Mononuclear cell (primary cell): ENCODE data around the gene TNFAIP1. TPM values are rescaled to one million over a fixed set of nuclear protein-coding genes. Genes with fewer than 3 reads are reported as not detected.

Experiments
- H3K27me3 ChIP-seq: 2 replicates; pipeline ENCODE4 v1.6.0; 2011; ENCODE audit warnings: low read length, control low read depth; ENCODE audit not compliant: insufficient read depth
- H3K4me1 ChIP-seq: 2 replicates; pipeline ENCODE4 v1.5.1; 2011; ENCODE audit warnings: mild to moderate bottlenecking, low read length, control low read depth; ENCODE audit not compliant: insufficient read depth
- H3K4me3 ChIP-seq: 2 replicates; pipeline ENCODE4 v1.5.1; 2011; ENCODE audit warnings: mild to moderate bottlenecking, low read length, moderate library complexity
- H3K9me3 ChIP-seq: 2 replicates; pipeline ENCODE4 v1.5.1; 2011; ENCODE audit warnings: low read depth, mild to moderate bottlenecking, control low read depth, low read length
- total RNA-seq: library from RNA; depleted of rRNA; stranded (reverse); fragments of >200 nt; gene quantifications from one replicate; pipeline ENCODE4 v1.2.3, GENCODE V29; 2012

Gene TNFAIP1
- total RNA-seq, 1 donor, result 5.0 TPM

DNA sequence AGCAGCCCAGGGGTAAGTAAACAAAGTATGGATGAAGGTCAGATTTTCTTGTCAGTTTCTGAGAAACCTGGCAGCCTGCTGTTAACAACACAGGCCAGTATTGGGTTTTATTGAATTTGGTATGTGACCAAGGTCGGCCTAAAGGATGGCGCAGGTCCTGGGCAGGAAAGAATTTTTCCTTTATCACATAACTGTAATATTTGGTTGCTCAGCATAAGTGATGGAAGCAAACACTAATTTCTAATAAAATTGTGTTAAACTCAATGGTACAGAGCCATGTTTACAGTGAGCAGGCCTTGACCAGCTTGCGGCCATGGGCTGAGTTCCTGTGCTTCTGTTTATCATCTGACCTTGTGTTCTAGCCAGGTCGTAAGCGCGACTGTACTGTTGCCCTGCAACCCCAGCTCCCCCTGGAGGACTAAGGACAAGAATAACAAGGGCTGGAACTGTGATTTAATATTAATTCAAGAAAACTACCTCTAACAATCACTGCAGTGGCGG, 11.2 kb downstream of the TNFAIP1 start:
- no peaks in the 10 kb centered on the region for H3K9me3 ChIP-seq
- no peaks in the 10 kb centered on the region for H3K27me3 ChIP-seq
- H3K4me1 ChIP-seq, result no peaks in the 10 kb centered on the region
- H3K4me3 ChIP-seq, result no peak overlapping the region

DNA sequence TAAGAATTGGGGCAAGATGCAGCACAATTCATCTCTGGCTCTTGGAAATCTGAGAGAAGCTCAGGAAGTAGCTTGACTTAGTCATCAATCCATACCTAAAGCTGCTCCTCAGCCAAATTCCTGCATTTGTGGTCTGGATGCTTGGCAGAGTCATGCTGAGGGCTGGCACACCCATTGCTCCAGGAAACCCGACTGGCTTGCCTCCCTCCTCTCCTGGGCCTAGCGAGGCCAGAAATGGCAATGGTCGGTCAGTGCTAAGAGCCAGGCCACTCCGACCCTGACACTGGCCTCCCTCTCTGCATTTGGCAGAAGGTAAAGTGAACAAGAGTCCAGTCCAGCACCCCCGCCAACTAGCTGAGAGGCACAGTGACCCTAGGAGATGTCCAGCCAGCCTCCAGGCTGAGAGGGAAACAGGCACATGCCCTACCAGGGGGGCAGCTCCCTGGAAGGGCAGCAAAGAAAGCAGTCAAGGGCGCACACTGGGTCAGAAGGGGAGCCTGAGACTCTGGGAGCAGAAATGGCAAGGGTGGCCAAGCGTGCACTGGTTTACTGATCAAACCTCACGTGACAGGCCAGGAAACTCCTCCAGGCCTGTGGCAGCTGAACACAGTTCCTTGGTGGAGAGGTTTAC, 11.8 kb downstream of the TNFAIP1 start:
- Histone ChIP-seq H3K4me1 (no peaks in the 10 kb centered on the region), H3K9me3 (no peaks in the 10 kb centered on the region), H3K27me3 (no peaks in the 10 kb centered on the region), H3K4me3 (no peak overlapping the region)

DNA sequence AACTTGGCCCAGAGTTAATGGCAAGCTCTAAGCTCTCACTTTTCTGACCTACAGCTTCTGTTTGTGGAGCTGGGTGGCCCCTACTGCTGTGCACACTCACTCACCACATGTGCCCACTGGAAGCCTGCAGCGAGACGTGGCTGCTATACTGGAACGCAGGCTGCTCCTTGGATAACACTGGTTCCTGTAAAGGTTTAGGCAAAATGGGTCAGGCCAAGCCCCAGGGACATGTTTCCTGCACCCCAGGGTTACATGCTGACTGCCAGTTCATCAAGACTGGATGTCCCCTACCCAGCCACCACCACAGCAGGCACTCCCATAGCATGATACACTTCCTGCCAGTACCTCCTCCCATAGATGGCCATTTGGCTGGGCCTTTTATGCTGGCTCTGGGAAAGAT, 13.4 kb downstream of the TNFAIP1 start:
- Histone ChIP-seq H3K9me3 (no peaks in the 10 kb centered on the region), H3K27me3 (no peaks in the 10 kb centered on the region), H3K4me1 (no peaks in the 10 kb centered on the region), H3K4me3 (no peak overlapping the region)

DNA sequence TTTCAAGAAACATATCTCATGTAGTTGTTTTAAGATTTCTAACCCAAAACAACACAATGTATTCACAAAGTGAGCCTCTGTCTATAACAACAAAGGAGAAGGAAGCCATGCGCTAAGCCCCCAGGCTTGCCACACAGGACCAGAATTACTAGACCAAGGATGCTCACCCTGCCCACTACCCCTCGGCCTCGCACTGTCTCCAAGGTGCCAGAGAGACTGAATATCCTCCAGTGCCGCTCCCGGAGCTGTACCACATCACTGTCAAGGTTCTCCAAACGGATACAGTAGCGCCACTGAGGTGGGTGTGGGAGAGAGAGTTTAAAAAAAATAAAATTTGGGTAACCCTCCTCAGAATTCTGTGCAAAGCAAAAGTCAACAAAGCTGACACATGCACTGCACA, 14.7 kb downstream of the TNFAIP1 start:
- Histone ChIP-seq H3K4me3 (no peak overlapping the region), H3K4me1 (no peaks in the 10 kb centered on the region), H3K9me3 (no peaks in the 10 kb centered on the region), H3K27me3 (no peaks in the 10 kb centered on the region)

DNA sequence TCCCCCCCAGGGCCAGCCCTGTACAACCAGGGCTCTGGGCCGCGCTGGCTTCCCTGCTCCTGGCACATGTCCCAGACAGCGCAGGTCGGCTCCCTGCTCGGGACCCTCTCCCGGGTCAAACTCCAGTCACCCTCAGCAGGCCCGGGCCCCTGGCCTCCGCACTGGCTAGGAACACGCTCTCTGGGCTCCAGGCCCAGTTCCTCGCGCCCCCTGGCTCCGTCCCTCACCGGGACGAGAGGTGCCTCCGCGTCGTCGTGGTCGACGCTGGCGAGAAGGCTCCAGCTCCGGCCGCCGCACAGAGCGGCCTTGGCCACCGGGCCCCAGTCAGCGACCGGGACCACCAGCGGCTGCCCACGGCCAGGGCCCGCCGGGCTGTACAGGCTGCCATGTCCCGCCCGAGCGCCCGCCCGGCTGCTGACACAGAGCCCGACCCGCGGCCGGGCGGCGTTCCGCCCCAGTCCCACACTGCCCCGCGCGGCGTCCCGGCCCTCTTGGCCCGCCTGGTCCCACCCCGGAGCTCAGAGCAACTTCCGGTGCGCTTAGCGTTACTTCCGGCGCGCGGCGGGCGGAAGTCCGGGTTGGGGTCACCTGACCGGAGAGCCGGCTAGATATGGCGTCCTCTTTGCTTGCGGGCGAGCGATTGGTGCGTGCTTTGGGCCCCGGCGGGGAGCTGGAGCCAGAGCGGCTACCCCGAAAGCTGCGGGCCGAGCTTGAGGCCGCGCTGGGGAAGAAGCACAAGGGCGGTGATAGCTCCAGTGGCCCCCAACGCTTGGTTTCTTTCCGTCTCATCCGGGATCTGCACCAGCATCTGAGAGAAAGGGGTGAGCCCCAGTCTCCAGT, 21.7 kb downstream of the TNFAIP1 start, which contains the start of gene POLDIP2:
Gene POLDIP2, minus strand, starts transcription at position 467 of the 840 bp plus-strand sequence. Its CDS starts 79 bp downstream, at position 388.
- Histone ChIP-seq H3K27me3 (no peaks in the 10 kb centered on the region), H3K4me1 (peaks cover 21% of the 10 kb centered on the region), H3K4me3 (peak within 1 kb of the TSS; percentile 86), H3K9me3 (no peaks in the 10 kb centered on the region)

DNA sequence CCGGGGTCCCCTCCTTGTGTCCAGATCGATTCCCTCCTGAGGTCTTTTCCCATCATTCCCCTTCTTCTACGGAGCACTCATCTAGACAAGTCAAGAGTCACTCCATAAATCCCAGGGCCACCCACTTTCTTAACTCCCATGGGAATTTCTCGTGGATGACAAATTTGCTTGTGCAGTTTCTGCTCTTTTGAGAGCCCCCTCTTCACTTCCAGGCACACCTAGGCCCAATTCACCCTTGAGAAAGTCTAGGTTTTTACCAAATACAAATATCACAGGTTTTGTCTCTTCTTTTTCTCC, 22.3 kb downstream of the TNFAIP1 start:
- Histone ChIP-seq H3K4me3 (peak overlapping the region; percentile 86), H3K9me3 (no peaks in the 10 kb centered on the region), H3K27me3 (no peaks in the 10 kb centered on the region), H3K4me1 (peaks cover 21% of the 10 kb centered on the region)

DNA sequence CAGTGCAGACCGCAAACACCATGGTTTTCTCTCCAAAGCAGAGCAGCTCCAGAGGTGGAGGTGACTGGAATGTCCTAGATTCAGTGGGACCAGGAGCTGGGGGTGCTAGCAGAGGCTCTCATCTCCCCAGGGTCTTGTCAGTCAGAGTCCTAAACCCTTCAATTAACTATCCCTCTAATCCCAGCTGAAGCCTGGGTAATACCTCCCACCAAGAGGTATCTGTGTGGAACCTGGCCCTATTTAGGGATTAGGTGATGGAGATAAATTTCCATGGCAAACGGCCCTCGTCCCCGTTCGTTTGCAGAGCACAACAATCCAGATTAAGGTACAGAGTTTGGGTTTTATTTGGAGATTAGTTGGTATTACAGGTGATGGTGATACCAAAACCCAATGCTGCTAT, 27.6 kb downstream of the TNFAIP1 start:
- Histone ChIP-seq H3K9me3 (no peaks in the 10 kb centered on the region), H3K4me3 (no peak overlapping the region), H3K4me1 (peaks cover 6% of the 10 kb centered on the region), H3K27me3 (no peaks in the 10 kb centered on the region)

- Histone ChIP-seq H3K4me3 (no peak overlapping the region), H3K4me1 (no peaks in the 10 kb centered on the region), H3K27me3 (no peaks in the 10 kb centered on the region), H3K9me3 (no peaks in the 10 kb centered on the region)
Measured at GRCh38 chr17:28363776-28364650, 28.5 kb downstream of the TNFAIP1 start.

DNA sequence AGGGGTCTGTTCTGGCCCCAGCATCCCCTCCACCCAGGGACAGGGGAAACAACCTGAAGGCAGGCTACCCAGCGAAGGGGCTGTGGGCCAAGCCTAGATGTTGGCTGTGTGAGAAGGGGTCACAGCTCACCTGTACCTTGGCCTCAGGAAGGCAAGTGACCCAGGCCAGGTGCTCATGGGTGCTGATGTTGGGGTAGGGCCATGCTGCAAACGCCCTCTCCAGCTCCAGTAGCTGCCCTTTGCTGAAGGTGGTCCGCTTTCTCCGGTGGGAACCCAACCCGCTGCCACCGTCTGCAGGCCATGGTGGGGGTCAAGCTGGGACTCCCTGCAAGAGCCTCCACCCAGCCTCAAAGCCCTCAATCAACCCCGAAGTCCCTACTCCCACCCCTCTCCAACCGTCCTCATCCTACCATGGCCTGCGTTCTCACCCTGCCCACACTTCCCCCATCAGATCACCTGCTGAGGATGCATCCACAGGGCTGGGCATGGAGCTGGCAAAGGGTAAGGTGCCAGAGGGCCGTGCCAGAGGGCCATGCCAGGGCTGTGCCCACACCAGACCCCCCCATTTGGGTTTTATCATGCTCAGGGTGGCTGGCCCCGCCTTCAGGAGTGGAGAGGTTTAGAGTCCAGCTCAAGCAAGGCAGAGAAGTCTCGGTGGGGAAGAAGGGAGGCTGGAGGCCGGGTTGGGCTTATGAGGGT, 29.3 kb downstream of the TNFAIP1 start, which contains the start of gene SEBOX:
Gene SEBOX, minus strand, starts transcription at position 535 of the 699 bp plus-strand sequence. Its CDS starts 48 bp downstream, at position 487.
- Histone ChIP-seq H3K4me1 (no peaks in the 10 kb centered on the region), H3K9me3 (no peaks in the 10 kb centered on the region), H3K4me3 (no peak within 1 kb of the TSS), H3K27me3 (no peaks in the 10 kb centered on the region)

DNA sequence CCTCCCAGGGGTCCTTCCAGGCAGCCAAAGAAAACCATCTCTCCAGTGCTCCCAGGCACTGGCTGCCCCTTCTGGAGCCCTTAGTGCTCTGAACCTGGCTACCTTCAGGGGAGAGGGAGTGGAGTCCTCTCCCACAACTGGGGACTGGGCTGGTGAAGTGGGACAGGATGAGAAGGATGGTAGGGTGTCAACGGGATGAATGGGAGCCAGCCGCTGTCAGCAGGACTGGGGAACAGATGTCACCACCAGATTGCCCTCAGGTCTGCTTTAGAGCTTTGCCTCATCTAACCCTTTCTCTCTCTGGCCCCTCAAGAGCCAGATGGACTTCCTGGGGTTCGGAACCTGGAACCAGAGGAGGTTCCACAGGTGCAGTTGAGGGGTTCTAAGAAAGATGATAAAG, 29.9 kb downstream of the TNFAIP1 start:
- no peaks in the 10 kb centered on the region for H3K9me3 ChIP-seq
- no peaks in the 10 kb centered on the region for H3K27me3 ChIP-seq
- no peak overlapping the region for H3K4me3 ChIP-seq
- H3K4me1 ChIP-seq, result no peaks in the 10 kb centered on the region

DNA sequence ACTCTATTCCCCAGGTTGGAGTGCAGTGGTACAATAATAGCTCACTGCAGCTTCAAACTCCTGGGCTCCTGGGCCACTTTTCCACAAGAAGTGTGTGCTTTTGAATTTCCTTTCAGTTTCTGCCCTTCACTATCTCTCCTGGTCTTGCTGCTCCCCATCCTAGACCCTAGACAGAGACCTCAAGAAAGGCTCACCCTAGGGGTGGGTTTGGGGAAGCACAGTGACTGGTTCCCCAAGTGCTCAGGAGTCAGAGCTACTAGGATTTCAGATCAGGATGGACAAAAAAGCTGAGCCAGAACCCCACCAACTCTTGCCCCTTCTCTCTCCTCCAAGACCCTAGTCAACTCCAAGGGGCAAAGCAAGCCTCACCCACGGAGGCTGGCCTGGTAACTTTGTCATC, 31.0 kb downstream of the TNFAIP1 start:
- Histone ChIP-seq H3K9me3 (no peaks in the 10 kb centered on the region), H3K27me3 (no peaks in the 10 kb centered on the region), H3K4me3 (no peak overlapping the region), H3K4me1 (peaks cover 3% of the 10 kb centered on the region)

- peaks cover 15% of the 10 kb centered on the region for H3K4me1 ChIP-seq
- no peaks in the 10 kb centered on the region for H3K9me3 ChIP-seq
- no peak overlapping the region for H3K4me3 ChIP-seq
- peaks cover 5% of the 10 kb centered on the region for H3K27me3 ChIP-seq
Measured at GRCh38 chr17:28367641-28368305, 32.2 kb downstream of the TNFAIP1 start.

- H3K9me3 ChIP-seq, result no peaks in the 10 kb centered on the region
- no peak overlapping the region for H3K4me3 ChIP-seq
- H3K4me1 ChIP-seq, result peaks cover 21% of the 10 kb centered on the region
- peaks cover 11% of the 10 kb centered on the region for H3K27me3 ChIP-seq
Measured at GRCh38 chr17:28368306-28368831, 32.8 kb downstream of the TNFAIP1 start.
